HL-60 (cell line): ENCODE data around the gene DUS2.

Source experiments
- DNase-seq, 2 experiments: peaks; one replicate each; pipeline ENCODE4 v3.0.0-alpha.2; 2010 to 2020; ENCODE audit warnings: low read depth in 1 of 2, low spot score in 1 of 2
- H3K27ac ChIP-seq: fragments of 250-450 bp; sonication (Bioruptor Pico); replicated peaks from 2 replicates; pipeline ENCODE4 v1.5.1; 2020; ENCODE audit warnings: mild to moderate bottlenecking, moderate library complexity
- H3K27me3 ChIP-seq: fragments of 250-450 bp; sonication (Bioruptor Pico); 2 replicates; pipeline ENCODE4 v1.5.1; 2021; ENCODE audit warnings: mild to moderate bottlenecking, moderate library complexity; ENCODE audit not compliant: insufficient read depth, poor library complexity, severe bottlenecking
- H3K4me3 ChIP-seq: replicated peaks from 2 replicates; pipeline ENCODE4 v1.5.1; 2011; ENCODE audit warnings: mild to moderate bottlenecking, control low read depth, low read length; ENCODE audit not compliant: insufficient read depth
- GABPA ChIP-seq: IDR thresholded peaks from 2 replicates; pipeline ENCODE4 v1.6.1; 2012; ENCODE audit warnings: low read depth
- POLR2AphosphoS5 ChIP-seq: IDR thresholded peaks from 2 replicates; pipeline ENCODE4 v1.6.1; 2012; ENCODE audit warnings: low read depth
- SPI1 ChIP-seq: IDR thresholded peaks from 2 replicates; pipeline ENCODE4 v1.6.1; 2012; ENCODE audit warnings: low read depth, mild to moderate bottlenecking, borderline replicate concordance
- TF ChIP-seq, protein P1 (sequence below): IDR thresholded peaks from one replicate; pipeline ENCODE4 v1.5.1; 2011; ENCODE audit warnings: low read length, control low read depth, inconsistent platforms; ENCODE audit not compliant: insufficient read depth
- TF ChIP-seq, protein P2 (sequence below): IDR thresholded peaks from 2 replicates; pipeline ENCODE4 v1.6.1; 2012; ENCODE audit warnings: low read depth; ENCODE audit not compliant: insufficient replicate concordance

The DUS2 gene

DNA sequence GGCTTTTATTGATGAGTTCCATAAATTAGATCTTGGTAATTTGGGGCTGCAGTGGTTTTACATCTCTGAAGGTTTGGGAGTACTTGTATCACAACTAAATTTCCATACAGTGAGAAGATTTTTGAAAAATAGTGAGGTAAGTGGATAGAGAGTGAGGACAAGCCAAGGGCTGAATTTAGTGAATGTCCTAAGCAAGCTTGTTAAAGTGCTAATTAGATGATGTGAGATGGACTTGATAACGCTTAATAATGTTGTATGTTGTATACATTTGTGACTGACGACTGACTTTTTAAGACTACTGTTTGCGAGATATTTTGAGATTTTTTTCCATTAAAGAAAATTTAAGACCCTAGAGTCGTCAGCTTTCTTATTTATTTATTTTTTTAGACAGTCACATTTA is 66.0 kb downstream of the DUS2 start:
- no peaks in the 10 kb centered on the region for H3K27me3 ChIP-seq
- no peak overlapping the region for H3K27ac ChIP-seq
- TF ChIP-seq, protein P1, sequence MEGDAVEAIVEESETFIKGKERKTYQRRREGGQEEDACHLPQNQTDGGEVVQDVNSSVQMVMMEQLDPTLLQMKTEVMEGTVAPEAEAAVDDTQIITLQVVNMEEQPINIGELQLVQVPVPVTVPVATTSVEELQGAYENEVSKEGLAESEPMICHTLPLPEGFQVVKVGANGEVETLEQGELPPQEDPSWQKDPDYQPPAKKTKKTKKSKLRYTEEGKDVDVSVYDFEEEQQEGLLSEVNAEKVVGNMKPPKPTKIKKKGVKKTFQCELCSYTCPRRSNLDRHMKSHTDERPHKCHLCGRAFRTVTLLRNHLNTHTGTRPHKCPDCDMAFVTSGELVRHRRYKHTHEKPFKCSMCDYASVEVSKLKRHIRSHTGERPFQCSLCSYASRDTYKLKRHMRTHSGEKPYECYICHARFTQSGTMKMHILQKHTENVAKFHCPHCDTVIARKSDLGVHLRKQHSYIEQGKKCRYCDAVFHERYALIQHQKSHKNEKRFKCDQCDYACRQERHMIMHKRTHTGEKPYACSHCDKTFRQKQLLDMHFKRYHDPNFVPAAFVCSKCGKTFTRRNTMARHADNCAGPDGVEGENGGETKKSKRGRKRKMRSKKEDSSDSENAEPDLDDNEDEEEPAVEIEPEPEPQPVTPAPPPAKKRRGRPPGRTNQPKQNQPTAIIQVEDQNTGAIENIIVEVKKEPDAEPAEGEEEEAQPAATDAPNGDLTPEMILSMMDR = no peak
- TF ChIP-seq GABPA (no peak), SPI1 (no peak), POLR2AphosphoS5 (no peak)
- TF ChIP-seq, protein P2, sequence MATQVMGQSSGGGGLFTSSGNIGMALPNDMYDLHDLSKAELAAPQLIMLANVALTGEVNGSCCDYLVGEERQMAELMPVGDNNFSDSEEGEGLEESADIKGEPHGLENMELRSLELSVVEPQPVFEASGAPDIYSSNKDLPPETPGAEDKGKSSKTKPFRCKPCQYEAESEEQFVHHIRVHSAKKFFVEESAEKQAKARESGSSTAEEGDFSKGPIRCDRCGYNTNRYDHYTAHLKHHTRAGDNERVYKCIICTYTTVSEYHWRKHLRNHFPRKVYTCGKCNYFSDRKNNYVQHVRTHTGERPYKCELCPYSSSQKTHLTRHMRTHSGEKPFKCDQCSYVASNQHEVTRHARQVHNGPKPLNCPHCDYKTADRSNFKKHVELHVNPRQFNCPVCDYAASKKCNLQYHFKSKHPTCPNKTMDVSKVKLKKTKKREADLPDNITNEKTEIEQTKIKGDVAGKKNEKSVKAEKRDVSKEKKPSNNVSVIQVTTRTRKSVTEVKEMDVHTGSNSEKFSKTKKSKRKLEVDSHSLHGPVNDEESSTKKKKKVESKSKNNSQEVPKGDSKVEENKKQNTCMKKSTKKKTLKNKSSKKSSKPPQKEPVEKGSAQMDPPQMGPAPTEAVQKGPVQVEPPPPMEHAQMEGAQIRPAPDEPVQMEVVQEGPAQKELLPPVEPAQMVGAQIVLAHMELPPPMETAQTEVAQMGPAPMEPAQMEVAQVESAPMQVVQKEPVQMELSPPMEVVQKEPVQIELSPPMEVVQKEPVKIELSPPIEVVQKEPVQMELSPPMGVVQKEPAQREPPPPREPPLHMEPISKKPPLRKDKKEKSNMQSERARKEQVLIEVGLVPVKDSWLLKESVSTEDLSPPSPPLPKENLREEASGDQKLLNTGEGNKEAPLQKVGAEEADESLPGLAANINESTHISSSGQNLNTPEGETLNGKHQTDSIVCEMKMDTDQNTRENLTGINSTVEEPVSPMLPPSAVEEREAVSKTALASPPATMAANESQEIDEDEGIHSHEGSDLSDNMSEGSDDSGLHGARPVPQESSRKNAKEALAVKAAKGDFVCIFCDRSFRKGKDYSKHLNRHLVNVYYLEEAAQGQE = no peak
- DNase-seq = no peak
- no peak overlapping the region for H3K4me3 ChIP-seq

DNA sequence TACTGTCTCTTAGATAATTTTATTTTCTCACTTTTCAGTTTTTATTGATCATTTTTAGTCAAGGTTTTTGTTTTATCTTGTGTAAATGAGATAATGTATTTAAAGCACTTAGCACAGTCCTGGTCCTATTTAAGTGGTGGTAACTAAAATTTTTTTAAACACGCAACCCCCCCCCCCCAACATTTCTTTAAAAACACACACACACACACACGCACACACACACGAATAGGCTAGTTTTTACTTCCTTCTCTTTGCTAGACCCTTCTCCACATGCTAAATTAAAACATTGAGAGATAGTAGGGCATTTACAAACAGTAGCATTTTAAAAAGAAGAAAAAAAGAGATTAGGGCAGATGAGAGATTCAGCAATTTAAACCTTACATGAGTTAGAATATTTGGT is 67.0 kb downstream of the DUS2 start:
- no peaks in the 10 kb centered on the region for H3K27me3 ChIP-seq
- peak in 1 of 2 experiments; percentile 54 for DNase-seq
- no peak overlapping the region for H3K4me3 ChIP-seq
- H3K27ac ChIP-seq = peak overlapping the region; percentile 31
- TF ChIP-seq, protein P1 = no peak
- TF ChIP-seq SPI1 = no peak
- no peak for TF ChIP-seq GABPA
- TF ChIP-seq POLR2AphosphoS5 = no peak
- TF ChIP-seq, protein P2 = no peak

DNA sequence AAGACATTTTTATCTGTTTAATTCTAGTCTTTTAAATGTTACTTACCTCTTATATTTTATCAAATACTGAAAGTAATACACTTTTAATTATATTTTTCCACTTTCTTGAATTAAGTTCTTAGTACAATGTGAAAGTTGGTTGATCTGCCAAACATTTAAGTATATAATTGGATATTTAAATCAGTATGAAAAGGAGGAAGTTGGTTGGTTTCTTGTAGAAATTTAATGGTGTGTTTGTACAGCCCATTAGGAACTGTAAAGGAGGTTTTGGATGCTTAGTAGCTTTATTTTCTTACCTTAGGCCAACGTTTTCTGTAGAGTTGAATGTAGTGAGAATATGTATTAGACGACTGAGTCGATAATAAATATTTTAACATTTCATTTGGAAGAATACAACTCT is 67.4 kb downstream of the DUS2 start:
- Histone ChIP-seq H3K27me3 (no peaks in the 10 kb centered on the region), H3K27ac (peak overlapping the region; percentile 31), H3K4me3 (no peak overlapping the region)
- DNase-seq = no peak
- TF ChIP-seq, protein P1 = no peak
- peak; percentile 12; the same call in 1 of the 2 replicates for TF ChIP-seq SPI1
- TF ChIP-seq, protein P2 = no peak
